H1 (cell line): Measurements from ENCODE around the gene C22orf23. TPM values are rescaled to one million over a fixed set of nuclear protein-coding genes. Genes with fewer than 3 reads are reported as not detected.

Experiments
- CBX8 ChIP-seq: fragments of 300-800, 300-1000 bp; sonication (generic); IDR thresholded peaks from 2 replicates; pipeline ENCODE4 v1.7.1; 2016; ENCODE audit warnings: low read depth, low read length, borderline replicate concordance
- CHD1 ChIP-seq: IDR thresholded peaks from 2 replicates; pipeline ENCODE4 v1.6.1; 2012; ENCODE audit warnings: low read depth, low read length, improper control_type of control experiment
- polyA plus RNA-seq, 7 experiments: library from polyadenylated mRNA; depleted of rRNA in 3 of 7; stranded (reverse) in 5 of 7; unstranded in 2 of 7; fragments of >200 nt in 5 of 7; fragments of 200-250 nt in 2 of 7; gene quantifications; 1 replicate in 5 of 7; 2 replicates in 1 of 7; 4 replicates in 1 of 7; pipeline versions ENCODE4 v1.2.1 to v1.2.3, GENCODE V29; 2011 to 2013; ENCODE audit warnings: missing spikeins in 2 of 7, mixed read lengths in 2 of 7
- total RNA-seq: library from RNA; stranded (reverse); fragmentation: NEBNext Ultra II Directional; extraction: Animal tissue kit (Norgen Biotek cat#: 25700); gene quantifications from 2 replicates; pipeline ENCODE4 v1.2.1, GENCODE V29; 2021

The C22orf23 gene
- total and polyA plus RNA-seq, 2 of the 8 experiments (the other 6 are each of a cell fraction or from before 2014, with no cell fraction given): 0.50 to 0.54 TPM

GRCh38 chr22:37994982-37995381, 41.6 kb upstream of the C22orf23 start (continued):
- TF ChIP-seq CBX8 (no peak), CHD1 (no peak)
